ENCODE measurements around the gene C1orf94.

C1orf94 gene, protein sequence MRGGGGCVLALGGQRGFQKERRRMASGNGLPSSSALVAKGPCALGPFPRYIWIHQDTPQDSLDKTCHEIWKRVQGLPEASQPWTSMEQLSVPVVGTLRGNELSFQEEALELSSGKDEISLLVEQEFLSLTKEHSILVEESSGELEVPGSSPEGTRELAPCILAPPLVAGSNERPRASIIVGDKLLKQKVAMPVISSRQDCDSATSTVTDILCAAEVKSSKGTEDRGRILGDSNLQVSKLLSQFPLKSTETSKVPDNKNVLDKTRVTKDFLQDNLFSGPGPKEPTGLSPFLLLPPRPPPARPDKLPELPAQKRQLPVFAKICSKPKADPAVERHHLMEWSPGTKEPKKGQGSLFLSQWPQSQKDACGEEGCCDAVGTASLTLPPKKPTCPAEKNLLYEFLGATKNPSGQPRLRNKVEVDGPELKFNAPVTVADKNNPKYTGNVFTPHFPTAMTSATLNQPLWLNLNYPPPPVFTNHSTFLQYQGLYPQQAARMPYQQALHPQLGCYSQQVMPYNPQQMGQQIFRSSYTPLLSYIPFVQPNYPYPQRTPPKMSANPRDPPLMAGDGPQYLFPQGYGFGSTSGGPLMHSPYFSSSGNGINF

DNA sequence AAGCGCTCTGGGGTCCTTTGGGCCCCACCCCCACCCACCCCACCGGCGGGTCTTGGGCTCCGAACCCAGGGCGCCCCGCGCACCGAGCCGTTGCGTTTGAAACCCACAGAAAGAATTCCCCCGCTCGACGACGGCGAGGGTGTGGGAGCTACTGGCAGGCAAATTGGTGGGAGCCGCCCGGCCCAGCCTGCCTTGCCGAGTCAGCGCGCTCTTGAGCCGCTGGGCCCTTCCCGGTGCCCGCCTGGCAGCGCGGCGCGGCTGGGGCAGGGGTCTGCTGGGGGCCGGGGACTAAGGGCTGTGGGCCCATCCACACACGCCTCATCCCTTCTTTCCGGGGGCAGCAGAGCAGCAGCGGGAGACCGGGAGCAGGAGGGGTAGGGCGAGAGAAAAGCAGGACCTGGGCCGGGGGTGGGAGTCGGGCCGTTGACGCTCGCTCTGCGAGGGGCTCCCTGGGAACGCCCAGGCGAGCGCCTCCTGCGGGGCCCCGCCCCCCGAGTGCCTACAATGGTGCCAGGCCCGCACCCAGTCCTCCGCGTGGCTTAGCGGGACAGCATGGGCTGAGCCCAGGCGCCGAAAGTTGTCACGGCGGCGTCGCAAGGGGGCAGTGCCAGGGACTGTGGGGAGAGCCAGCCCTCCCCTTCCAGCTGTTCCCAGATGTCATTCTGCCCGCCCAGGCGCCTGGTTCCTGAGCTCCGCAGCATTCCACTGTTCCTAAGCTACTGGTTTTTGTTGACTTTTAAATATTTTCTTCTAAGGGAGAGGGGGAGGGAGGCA is at the start of gene C1orf94:
C1orf94 (plus strand) TSS at position 78 of the 774 bp plus-strand sequence. CDS start 883 bp downstream, outside the sequence.
- DNase-seq = no peak

DNA sequence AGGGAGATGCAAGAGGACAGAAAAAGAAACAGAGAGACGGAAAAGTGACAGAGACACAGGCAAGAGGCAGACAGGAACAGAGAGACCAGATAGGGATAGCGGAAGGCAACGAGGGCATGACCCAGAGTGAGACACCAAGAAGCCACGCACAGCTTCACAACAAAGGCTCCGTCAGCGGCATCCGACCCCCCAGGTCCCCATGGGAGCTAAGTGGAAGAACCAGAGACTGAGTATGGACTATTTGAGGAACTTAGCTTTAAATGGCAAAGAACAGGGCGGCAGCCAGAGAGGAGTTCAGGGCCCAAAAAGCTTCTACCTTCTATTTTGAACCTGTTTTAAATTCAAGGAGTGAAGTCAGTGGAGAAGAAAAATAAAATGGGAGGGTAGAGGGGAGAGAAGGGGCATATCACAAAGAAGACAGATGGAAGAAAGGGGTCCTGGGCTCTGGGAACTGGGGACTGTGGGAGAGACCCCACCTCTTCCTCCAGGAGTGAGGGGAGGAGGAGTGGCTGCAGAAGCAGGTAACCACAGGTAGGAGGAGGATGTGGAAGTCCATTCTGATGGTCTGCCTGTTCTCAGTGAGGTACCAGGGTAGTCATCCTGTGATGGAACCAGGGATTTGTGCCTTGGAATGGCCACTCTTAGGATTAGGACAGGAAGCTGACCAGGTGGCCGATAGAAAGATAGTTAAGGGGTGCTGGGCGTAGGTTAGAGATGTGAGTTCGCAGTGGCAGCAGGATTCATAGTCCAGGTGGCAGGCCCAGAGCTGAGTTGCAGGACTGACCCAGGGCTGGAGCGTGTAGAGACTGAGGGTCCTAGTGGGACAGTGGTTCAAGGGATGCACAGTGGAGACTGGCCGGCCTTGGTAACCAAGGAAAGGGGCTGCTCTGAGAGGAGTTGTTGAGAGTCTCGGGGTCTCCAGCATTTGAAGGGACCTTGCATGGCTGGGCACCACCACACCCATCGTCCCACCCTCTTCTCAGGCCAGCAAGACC is 49.4 kb upstream of the C1orf94 start:
- DNase-seq = no peak

GRCh38 chr1:34128186-34128889 is 48.4 kb upstream of the C1orf94 start:
- no peak for DNase-seq

GRCh38 chr1:34129630-34130029 is 47.1 kb upstream of the C1orf94 start:
- DNase-seq = no peak

GRCh38 chr1:34130306-34130705 is 46.4 kb upstream of the C1orf94 start:
- DNase-seq = no peak

GRCh38 chr1:34131396-34132160 is 45.1 kb upstream of the C1orf94 start:
- no peak for DNase-seq

- no peak for DNase-seq
These were observed 44.6 kb upstream of the C1orf94 start for GRCh38 chr1:34132161-34132420.

DNA sequence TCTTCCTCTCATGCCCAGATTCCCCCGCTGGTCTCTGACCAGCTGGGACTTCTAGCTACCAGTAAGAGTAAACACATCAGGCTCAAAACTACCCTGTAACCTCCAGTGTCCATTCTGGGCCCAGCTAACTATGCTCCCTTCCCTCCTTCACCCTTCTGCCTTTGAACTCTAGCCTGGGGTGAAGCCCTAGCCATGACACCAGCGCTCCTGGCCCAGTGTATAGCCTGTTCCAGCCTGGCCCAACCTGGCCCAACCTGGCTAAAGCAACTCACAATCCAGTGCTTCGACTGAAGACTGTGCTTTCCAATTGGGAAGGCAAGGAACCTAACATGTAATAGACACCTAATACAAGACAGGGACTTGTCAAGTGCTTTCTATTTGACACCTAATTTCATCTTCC is 39.3 kb upstream of the C1orf94 start:
- DNase-seq = no peak

- DNase-seq = no peak
These were observed 36.6 kb upstream of the C1orf94 start for GRCh38 chr1:34140011-34140676.

GRCh38 chr1:34143975-34144374 is 32.7 kb upstream of the C1orf94 start:
- DNase-seq = no peak

DNA sequence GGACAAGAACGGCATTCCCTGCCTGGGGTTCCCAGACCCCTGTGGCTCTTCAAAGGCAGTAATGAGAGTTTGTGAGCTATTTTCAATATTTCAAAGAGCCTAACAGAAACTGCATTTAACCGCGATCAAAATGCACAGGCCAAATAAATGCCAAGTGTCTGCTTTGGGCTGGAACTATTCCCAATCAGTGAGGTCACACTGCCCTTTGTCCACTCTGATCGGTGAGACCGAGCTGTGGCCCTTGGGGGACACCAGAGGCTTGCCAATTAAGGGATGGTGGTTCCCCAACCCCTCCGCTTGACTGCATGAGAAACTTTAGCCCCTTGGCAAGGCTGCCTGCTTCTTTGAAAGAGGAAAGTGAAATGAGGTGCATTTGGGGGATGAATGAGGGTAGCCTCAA is 31.9 kb upstream of the C1orf94 start:
- DNase-seq = no peak

DNA sequence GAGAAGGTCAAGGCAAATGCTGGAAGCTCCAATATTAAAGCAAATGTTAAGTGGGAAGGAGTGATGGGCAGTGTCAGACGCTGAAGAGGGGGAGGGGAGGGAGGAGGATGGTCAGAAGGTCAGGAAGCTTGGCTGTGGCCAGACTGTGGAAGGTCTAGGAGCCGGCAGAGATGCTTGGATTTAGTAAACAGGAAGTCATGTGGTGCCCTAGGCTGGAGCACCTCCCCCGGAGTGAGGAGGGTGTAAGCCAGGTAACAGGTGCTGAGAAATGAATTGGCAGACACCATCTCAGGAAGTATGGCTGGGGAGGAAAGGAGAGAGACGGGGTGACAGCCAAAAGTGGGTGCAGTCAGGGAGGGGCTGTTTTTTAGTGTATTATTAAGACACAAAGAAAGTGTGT is 29.4 kb upstream of the C1orf94 start:
- no peak for DNase-seq

- no peak for DNase-seq
These were observed 27.2 kb upstream of the C1orf94 start for GRCh38 chr1:34149501-34149900.

- no peak for DNase-seq
These were observed 23.5 kb upstream of the C1orf94 start for GRCh38 chr1:34153246-34153645.

DNA sequence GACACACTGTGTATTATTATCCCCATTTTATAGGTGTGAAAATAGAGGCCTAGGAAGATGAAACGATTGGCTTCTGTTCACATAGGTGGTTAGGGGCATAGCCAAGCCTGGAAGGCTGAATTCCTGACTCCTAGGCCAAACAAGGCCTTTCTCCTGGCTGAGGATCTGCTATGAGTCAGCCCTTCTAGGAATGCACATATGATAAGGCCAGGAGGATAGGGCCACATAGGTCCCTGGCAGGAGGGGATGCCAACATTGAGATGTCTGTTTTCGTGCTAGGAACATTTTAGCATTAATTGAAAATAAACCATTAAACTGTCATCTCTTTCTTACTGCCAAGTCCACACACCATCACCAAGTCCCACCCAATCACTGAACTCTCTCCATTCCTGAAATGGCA is 20.8 kb upstream of the C1orf94 start:
- DNase-seq = no peak

GRCh38 chr1:34156739-34157138 is 20.0 kb upstream of the C1orf94 start:
- DNase-seq = no peak

GRCh38 chr1:34162852-34163766 is 13.6 kb upstream of the C1orf94 start:
- DNase-seq = peak; percentile 13

GRCh38 chr1:34163792-34164731 is 12.6 kb upstream of the C1orf94 start:
- peak; percentile 56 for DNase-seq
